Kidney tubule cell (primary cell): ENCODE results near the gene PPFIBP2.
A peak's percentile ranks its signal among the peaks of the same experiment; 100 is the strongest.

Experiments
- DNase-seq: peaks from one replicate; pipeline ENCODE4 v3.0.0-alpha.2; 2018; ENCODE audit warnings: low spot score

Gene PPFIBP2

DNA sequence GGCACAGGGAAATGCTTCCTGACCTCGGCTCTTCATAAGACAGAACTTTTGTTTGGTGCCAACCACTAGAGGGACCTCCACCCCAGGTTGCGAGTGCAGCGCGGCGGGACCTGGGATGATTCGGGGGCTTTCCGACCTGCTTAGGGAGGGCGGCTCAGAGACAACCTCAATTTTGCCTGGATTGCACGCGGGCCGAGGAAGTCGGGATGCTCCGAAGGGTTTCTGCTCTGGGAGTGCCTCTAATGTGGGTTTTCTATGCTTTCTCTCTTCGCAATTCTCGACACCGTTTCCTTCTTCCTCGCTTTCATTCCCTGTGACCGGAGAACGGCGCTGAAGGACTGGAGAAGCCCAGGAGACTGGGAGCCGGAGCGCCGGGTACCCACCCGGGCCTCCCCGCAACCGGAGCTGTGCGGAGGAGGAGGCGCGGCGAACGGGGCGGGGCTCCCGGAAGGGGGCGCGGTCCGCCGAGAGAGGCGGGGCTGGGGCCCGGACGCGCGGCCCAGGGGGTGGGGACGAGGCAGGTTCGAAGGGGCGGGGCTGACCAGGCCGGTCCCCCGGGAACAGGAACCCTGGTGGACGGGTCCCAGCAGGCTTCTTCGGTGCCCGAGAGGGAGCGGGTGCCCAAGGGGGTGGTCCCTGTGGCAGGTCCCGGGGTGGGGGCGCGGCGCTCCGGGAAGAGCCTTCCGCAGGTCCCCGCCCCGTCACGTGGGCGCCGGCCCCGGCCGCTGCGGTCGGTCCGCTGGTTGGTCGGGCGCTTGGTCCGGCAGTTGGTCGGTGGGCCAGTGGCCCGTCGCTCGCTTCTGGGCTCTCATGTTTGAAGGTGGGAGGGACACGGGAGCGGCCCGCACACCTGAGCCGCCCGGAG is at the start of gene PPFIBP2:
Gene PPFIBP2 (plus strand): TSS at position 766 of the 865 bp plus-strand sequence. CDS start 35,477 bp downstream, outside the sequence.
- DNase-seq: peak; percentile 74

DNA sequence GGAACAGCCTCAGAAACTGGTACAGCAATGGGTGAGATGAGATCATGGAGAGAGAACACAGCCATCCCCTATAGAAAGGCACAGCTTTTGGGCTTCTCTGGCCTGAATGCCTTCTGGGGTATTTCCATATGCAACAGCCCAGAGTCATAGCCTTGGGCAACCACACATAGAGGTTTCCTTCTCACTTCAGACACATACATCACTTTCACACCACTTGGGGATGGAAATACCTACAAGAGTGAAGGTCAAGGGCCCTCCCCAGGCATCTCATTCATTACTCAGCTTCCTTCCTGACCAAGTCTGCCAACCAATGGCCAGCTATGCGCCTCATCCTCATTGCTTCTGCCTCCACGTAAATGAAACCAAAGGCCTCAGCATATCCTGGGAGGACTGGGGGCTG is 46.1 kb upstream of the PPFIBP2 start:
- no peak for DNase-seq

DNA sequence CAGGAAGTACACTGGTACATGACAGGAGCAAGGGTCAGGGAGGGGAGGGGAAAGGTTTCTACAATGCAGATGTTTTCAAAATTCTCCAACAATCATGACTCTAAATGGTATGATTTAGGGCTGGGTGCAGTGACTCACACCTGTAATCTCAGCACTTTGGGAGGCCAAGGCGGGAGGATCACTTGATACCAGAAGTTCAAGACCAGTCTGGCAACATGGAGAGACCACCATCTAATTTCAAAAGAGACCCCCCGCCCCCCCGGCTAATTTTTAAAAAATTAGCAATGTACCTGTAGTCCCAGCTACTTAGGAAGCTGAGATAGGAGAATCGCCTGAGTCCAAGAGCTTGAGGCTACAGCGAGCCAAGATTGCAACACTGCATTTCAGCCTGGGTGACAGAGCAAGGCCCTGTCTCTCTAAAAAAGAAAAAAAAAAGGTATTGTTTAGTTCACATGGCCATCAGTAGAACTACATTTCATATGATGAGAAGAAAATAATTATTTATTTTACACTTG is 44.4 kb upstream of the PPFIBP2 start:
- DNase-seq: no peak

DNA sequence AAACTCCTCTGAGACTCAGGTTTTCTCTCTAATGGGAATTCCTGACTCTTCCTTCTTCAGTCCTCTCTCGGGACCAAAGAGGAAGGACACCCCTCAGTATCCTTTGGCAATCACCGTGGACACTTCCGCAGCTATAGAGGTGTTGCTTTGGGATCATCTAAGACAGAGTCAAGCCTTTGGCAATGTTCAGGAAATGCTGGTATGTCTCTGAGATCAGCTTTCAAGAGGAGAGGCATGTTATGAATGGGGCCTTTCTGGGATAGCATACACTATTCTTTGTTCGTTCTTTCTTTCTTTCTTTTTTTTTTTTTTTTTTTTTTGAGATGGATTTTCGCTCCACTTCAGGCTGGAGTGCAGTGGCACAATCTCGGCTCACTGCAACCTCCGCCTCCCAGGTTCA is 42.7 kb upstream of the PPFIBP2 start:
- DNase-seq: no peak

DNA sequence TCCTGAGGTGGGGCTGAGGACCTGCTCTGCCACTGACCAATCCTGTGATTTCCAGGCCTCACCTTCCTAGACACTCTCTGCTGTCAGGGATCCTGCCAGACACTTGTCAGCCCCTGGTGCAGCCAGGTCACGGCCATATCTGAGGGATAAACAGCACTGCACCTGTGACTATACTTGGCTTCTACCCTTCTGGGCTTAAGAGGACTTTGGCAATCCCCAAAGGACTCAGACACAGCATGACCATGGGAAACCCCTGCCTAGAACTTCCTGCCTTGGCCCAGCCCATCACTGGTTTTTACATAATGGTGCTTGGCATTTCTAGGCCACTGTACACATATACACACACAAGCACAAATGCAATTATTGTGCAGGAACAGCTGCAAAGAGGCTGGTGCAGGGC is 40.1 kb upstream of the PPFIBP2 start:
- no peak for DNase-seq

DNA sequence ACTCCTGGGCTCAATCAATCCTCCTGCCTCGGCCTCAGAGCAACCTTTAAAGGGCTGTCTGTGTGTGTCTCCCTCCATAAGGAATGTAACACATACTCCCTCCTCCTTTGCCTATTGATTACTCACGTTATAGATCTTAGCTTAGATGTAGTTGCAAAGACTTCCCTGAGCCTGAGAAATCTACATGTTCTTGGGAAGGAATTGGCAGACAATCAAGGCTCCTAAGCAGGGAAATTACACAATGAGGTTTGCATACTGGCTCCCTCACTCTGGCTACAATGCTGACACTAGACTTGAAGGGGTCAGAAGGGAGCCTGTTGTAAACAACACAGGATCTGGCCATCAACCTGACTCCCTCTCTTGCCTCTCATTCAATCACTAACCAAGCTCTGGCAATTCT is 33.7 kb upstream of the PPFIBP2 start:
- DNase-seq: no peak

DNA sequence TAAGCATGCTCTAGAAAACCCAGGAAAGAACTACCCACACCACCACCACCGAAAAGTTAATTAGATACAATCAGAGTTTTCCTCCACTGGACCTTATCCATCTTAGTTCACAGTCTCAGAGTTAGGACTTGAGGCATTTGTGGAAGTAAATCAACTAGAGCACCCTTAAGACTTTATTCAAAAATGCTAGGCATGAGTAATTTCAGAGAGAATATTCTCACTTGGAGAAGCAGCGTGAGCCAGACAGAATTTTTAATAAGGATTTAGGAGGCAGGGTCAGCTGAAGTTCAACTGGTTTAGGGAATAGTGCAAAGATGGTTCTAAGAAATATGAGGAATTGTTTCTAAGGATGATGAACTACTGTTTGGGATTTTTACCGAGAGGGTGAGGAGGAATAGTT is 29.7 kb upstream of the PPFIBP2 start:
- no peak for DNase-seq

DNA sequence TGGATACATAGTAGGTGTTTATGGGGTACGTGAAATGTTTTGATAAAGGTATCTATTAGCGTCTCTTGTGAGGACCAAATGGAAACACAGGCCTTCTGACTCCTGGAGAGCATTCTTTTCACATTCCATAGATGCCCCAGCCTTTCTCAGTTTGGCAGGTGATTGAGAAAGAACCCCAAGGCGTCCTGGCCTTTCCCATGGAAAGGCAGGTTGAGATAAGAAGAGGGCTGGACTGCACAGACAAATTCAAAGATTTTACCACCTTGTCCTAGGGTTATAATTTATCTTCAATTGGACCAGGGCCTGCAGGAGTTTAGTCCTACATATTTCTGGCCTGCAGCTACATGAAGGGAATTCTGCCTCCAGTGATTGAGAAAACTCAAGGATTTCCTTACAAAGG is 29.2 kb upstream of the PPFIBP2 start:
- peak; percentile 10 for DNase-seq

DNA sequence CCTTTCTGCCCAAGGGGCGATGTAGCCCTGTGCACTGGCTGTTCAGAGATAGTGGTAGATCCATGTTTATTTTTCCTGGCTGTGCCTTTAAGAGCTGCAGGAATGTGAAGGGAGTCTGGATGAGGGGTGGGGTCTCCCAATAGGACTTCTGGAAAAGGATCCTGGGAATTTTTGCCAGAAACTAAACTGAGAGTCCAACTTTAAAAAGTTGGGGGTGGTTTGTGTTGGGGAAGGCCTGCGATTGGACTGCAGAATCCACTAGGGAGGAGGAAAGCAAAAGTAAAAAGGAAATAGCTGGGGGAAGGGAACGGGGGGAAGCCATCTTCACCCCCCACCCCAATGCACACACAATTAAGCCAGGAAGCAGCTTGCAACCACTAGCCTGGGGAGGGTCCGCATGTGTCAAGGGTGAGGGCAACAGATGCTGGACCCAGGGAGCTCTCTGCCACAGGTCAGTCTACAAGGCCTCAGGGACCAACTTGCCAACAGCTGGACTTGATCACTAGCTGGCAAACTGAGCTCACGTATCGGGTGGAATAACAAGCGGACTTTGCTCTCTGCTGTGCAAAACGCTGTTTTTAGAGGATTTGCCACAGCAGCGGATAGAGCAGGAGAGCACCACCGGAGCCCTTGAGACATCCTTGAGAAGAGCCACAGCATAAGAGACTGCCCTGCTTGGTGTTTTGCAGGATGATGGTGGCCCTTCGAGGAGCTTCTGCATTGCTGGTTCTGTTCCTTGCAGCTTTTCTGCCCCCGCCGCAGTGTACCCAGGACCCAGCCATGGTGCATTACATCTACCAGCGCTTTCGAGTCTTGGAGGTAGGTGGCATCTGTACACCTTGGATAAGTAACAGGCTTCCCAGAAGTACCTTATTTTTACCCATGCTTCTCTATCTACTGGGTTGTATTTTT is 28.4 kb upstream of the PPFIBP2 start, which contains the start of gene OLFML1:
Gene OLFML1 (plus strand): TSS at position 321 of the 912 bp plus-strand sequence. CDS start 370 bp downstream, at position 691.
- DNase-seq: no peak

DNA sequence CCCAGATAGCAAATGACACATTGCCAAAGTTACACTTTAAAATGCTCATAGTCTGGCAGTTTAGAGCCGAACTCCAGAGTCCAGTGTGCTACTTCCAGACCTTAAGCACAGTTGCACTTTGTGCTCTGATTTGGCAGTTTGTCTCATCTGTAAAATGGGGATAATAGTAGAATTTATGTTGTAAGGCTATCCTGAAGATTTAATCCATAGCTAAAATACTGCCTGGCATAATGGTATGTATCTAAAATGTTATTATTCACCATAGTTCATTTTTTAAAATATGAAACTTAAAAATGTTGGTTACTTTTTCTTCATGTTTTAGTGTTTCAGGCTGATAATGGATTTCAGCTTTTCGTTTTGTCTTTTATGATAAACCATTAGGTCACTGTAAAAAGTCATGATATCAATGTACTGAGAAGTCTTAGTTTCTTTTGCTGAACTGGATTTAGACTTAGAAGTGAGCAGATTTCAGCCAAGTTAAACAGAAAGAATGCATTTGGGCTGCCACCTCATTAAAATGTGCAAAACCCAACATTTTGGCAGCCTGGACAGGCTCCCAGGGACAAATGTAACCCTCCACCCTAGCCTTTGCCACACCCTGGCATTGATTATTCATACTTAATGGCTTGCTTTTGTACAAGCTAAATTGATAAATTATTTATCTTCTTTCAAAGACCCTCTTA is 27.6 kb upstream of the PPFIBP2 start:
- DNase-seq: no peak

DNA sequence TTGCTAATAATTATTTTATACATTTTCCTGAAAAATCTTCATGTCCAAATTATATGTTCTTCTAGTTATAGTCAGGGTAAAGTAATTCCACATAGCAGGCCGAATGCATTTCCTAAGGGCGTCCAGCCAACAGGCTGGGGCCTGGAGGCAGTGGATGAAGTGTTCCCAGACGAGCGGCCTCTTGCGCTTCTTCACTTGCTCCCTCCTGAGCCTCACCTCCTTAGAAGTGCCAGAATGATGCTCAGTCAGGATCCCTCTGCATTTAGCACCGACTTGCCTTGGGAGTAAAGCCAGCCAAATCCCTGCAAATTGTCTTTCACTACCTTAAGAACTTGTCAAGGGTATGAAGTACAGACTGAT is 27.0 kb upstream of the PPFIBP2 start:
- no peak for DNase-seq

DNA sequence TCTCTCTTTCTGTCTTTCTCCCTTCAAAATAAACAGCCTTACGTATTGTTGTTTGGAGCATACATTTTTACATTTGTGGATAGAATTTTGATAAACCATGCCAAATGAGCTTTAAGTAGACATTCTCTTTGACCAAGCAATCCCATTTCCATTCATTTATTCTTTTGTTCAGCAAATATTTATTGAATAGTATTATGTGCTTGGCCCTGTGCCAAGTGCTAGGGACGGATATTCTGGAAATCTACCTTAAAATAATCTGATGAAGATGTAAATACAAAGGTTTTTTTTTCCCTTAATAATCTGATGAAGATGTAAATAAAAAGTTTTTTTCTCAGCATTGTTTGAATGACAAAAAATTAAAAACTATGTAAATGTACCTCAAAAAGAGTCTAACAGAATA is 26.4 kb upstream of the PPFIBP2 start:
- DNase-seq: no peak

DNA sequence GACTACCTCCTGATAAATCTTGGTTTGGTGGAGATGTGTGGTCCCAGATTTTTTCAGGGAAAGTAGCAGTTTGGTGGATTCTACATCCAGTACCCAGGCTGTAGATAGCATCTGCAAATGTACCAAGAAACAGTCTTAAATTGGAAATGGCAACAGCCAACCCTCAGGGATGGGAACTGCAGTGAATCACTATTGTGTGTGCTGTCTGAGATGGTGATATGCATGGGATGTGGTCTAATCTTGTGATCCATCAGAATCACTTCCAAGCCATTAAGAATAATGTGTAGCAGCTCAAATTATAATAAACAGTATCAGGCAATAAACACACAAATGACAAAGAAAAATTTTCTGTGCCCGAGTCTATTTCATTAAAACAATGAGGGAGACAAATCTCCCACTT is 25.1 kb upstream of the PPFIBP2 start:
- DNase-seq: no peak

DNA sequence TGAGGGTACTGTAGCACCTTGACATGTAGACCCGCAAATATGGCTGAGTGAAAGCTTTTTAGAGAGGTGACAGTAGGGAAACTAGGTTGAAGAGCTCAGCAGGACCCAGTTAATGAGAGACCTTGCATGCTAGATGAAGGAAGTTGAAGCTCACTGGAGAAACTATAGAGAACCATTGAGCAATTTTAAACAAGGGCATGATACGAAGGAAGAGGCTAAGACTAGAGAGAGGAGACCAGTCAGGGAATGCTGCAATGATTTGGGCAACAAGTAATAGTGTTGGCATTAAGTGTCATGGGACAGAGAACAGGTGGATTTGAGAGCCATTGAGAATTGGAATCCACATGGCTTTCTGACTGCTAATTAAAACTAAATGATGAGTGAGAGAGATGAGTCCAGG is 24.4 kb upstream of the PPFIBP2 start:
- DNase-seq: no peak

DNA sequence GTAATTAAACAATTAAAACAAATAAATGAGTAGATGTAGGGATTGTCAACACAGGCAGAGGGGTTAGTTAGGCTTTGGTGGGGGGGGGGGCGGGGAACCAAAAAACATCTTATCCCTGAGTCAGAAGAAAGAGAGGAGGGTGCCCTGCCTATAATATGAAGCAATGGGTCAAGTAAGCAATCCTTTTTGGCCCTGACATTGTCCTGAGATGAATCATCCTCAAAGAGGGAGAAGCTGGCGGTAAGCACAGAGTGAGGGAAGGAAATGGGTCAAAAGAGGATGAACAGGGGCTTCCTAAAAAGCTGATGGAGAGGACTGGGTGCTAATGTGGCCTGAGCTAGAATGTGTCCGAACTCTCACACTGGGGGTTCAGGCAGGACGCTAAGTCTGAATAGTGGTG is 23.7 kb upstream of the PPFIBP2 start:
- peak; percentile 68 for DNase-seq

DNA sequence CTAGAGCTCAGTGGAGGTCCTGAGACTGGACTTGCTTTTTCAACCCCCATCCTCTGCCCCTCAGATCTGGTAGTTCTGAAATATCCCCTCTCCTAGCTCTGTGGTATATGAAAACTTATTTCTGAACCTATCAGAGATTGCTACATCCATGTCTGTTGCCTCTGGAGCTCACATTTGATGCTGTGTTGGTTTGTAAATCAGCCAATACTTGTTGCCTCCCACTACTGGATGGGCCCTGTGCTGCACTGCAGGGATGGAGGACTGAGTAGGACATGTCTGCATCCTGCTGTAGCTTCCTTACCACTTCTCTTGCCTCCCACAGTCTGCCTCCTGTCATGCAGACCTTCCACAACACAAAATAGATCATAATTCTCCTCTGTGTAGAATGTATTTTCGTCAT is 23.3 kb upstream of the PPFIBP2 start:
- DNase-seq: no peak

DNA sequence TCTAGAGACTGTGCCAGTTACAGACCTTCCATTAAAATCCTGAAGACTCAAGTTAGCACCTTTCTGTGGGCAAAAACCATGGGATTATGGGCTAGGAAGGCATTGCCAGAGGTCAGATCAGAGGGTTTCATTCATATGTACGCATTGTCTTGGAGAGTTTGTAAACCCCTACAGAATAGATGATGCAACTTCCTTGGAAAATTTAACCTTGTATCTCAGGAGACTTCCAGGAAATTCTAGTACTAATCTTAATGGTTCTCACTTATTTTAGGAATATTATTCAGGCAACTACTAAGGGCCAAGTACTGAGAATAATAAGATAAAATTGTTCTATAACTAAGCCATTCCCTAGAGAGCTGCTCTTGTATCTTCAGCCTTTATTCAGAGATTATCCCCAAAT is 21.5 kb upstream of the PPFIBP2 start:
- DNase-seq: no peak

DNA sequence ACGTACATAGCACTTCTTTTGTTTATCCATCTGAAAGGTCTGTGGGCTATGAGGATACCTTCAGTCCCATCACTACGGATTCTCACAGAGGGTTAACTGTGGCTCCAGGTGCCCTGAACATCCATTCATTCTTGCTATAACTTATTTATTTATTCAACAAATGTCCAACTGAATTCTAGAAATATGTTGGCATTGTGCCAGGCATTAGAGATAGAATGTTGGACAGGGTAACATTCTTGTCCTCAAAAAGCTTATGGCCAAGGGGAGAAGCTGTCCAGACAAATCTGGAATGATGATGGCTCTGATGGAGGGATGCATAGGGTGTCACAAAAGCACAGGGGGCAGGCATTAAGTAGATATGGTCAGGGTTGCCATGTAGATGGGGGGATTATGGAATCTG is 20.1 kb upstream of the PPFIBP2 start:
- no peak for DNase-seq

DNA sequence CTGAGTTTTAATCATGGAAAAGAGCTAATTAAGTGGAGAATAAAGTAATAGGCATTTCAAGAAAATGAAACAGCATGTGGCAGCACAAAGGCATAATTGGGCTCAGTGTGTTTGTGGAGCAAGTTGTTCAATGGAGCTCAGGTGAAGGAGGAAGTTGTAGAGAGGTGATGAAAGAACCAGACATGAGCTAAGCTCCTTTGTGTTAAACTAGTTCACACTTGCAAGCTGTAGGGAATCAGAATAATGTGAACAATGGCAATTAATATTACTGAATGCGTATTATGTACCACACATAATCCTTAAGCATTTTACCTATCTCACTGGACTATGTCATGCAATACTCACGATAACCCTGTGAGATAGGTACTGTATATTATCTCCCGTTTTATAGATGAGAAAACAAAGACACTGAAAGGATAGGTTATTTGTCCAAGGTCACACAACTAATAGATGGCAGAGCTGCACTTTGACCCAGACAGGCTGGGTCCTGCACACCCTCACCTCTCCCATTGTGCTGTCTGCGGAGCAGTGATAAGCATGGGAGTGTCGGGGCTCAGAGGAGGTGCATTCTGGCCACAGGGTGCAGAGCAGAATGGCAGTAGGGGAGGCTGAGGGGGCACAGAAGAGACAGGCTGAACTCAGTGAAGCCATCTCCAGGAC is 19.6 kb upstream of the PPFIBP2 start:
- DNase-seq: no peak

DNA sequence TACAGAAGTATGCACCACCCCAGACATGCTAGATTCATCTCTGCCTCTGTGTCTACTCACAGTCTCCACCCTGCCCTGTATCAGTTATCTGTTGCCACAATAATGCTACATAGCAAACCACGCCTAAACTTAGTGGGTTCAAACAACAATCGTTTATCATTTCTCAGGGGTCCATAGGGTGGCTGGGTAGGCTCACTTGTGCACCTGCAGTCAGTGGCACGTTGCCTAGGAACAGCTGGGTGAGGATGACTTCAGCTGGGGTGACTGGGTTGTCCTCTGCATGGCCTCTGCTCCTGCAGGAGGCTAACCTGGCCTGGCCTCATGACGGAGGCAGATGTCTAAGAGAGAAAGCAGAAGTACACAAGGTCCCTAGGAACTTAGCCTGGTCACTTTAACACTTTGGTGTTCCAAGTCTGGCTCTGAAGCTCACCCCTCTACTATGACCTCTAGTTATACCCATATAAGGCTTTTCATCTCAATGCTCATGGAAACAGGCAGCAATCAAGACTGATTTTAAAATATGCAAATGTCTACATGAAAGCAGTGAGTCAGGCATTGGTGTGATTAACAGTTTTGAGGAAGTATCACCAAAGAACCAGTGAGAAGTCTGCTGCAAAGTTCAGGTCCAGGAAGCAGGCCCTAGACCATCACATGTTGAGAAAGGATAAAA is 17.8 kb upstream of the PPFIBP2 start:
- no peak for DNase-seq

DNA sequence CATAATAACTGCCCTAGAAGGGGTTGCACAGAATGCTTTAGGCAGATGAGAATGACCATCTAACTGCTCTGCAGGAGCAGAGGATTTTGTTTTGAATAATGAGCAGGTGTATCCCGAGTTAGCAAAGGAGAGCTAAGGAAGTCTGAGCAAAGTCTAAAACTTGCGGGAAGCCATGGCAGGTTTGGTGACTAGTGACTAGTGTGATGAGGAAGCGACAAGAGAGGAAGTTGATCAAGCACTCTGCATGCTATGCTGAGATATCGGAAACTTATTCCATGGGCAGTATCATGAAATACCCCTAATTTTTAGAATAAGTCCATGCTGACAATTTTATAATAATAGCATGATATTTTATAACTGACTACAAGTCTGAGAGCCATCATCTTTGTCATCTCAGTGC is 15.6 kb upstream of the PPFIBP2 start:
- DNase-seq: no peak
